NCI-H748 treated with DMSO at 0.1 percent for 48 hours (cell line): Measurements from ENCODE around the gene FOXE3.
A peak's percentile ranks its signal among the peaks of the same experiment; 100 is the strongest.

Experiments used
- DNase-seq: peaks from one replicate; lab custom pipeline; 2025; lab: John Stamatoyannopoulos, UW

Gene FOXE3

GRCh38 chr1:47405697-47406096 is 10.4 kb upstream of the FOXE3 start:
- no peak for DNase-seq

GRCh38 chr1:47406966-47407365 is 9.1 kb upstream of the FOXE3 start:
- DNase-seq: no peak

GRCh38 chr1:47407481-47407880 is 8.6 kb upstream of the FOXE3 start:
- DNase-seq: no peak

GRCh38 chr1:47409311-47410067 is 6.6 kb upstream of the FOXE3 start:
- DNase-seq: no peak

- DNase-seq: no peak
Observed at GRCh38 chr1:47410068-47410455, 6.0 kb upstream of the FOXE3 start.

GRCh38 chr1:47411436-47411835 is 4.6 kb upstream of the FOXE3 start:
- no peak for DNase-seq

- DNase-seq: no peak
Observed at GRCh38 chr1:47412437-47412836, 3.6 kb upstream of the FOXE3 start.

GRCh38 chr1:47416319-47417169 is 459 bp downstream of the FOXE3 start:
- DNase-seq: peak; percentile 40

GRCh38 chr1:47417170-47418044 is 1.3 kb downstream of the FOXE3 start:
- DNase-seq: no peak

GRCh38 chr1:47418122-47418521 is 2.0 kb downstream of the FOXE3 start:
- no peak for DNase-seq

GRCh38 chr1:47418681-47419325 is 2.7 kb downstream of the FOXE3 start:
- no peak for DNase-seq

GRCh38 chr1:47420547-47420946 is 4.5 kb downstream of the FOXE3 start:
- no peak for DNase-seq

- DNase-seq: no peak
Observed at GRCh38 chr1:47423872-47424271, 7.8 kb downstream of the FOXE3 start.

- peak; percentile 56 for DNase-seq
Observed at GRCh38 chr1:47424336-47424982, 8.4 kb downstream of the FOXE3 start.

- DNase-seq: no peak
Observed at GRCh38 chr1:47431534-47431933, 15.4 kb downstream of the FOXE3 start.

- peak; percentile 56 for DNase-seq
Observed at GRCh38 chr1:47432071-47433036, 16.3 kb downstream of the FOXE3 start.

GRCh38 chr1:47433037-47433421 is 16.9 kb downstream of the FOXE3 start:
- DNase-seq: no peak

- DNase-seq: no peak
Observed at GRCh38 chr1:47433477-47434050, 17.5 kb downstream of the FOXE3 start.

GRCh38 chr1:47434051-47434842 is 18.2 kb downstream of the FOXE3 start:
- no peak for DNase-seq
